H9 (cell line): ENCODE results near the gene CLPTM1L. TPM values are rescaled to one million over a fixed set of nuclear protein-coding genes. Genes with fewer than 3 reads are reported as not detected.

Experiments used
- DNase-seq: peaks from one replicate; pipeline ENCODE4 v3.0.0-alpha.2; 2017
- H2AFZ ChIP-seq: one replicate; pipeline ENCODE4 v1.6.1; 2013; ENCODE audit warnings: mild to moderate bottlenecking, low read length, control low read depth, moderate library complexity
- H2AK5ac ChIP-seq: 2 replicates; pipeline ENCODE4 v1.6.1; 2013; ENCODE audit warnings: low read length, control low read depth, mixed read lengths; ENCODE audit not compliant: insufficient read length
- H2BK120ac ChIP-seq: one replicate; pipeline ENCODE4 v1.6.1; 2013; ENCODE audit warnings: low read depth, mild to moderate bottlenecking, low read length, control low read depth, inconsistent platforms; ENCODE audit not compliant: poor library complexity, severe bottlenecking
- H2BK12ac ChIP-seq: 2 replicates; pipeline ENCODE4 v1.6.1; 2013; ENCODE audit warnings: low read length, control low read depth, mixed read lengths, low read depth; ENCODE audit not compliant: insufficient read length
- H2BK15ac ChIP-seq: 2 replicates; pipeline ENCODE4 v1.6.1; 2013; ENCODE audit warnings: low read depth, low read length, control low read depth
- H2BK20ac ChIP-seq: one replicate; pipeline ENCODE4 v1.6.1; 2013; ENCODE audit warnings: low read depth, mild to moderate bottlenecking, low read length, control low read depth, inconsistent platforms; ENCODE audit not compliant: poor library complexity, severe bottlenecking
- H2BK5ac ChIP-seq: 2 replicates; pipeline ENCODE4 v1.6.1; 2013; ENCODE audit warnings: low read length, control low read depth, mixed read lengths; ENCODE audit not compliant: insufficient read length
- H3K14ac ChIP-seq: 2 replicates; pipeline ENCODE4 v1.6.1; 2013; ENCODE audit warnings: low read length, control low read depth; ENCODE audit not compliant: insufficient read depth
- H3K18ac ChIP-seq: 2 replicates; pipeline ENCODE4 v1.6.1; 2013; ENCODE audit warnings: low read depth, mild to moderate bottlenecking, mixed read lengths, low read length, control low read depth; ENCODE audit not compliant: insufficient read length
- H3K23ac ChIP-seq: 2 replicates; pipeline ENCODE4 v1.6.1; 2013; ENCODE audit warnings: low read length, control low read depth, mixed read lengths, low read depth; ENCODE audit not compliant: insufficient read length
- H3K23me2 ChIP-seq: 2 replicates; pipeline ENCODE4 v1.6.1; 2013; ENCODE audit warnings: low read depth, mild to moderate bottlenecking, mixed read lengths, low read length, control low read depth; ENCODE audit not compliant: insufficient read length, poor library complexity, severe bottlenecking
- H3K27ac ChIP-seq: 2 replicates; pipeline ENCODE4 v1.5.1; 2013; ENCODE audit warnings: low read length, control low read depth, mixed read lengths, low read depth; ENCODE audit not compliant: insufficient read length
- H3K27me3 ChIP-seq: 2 replicates; pipeline ENCODE4 v1.6.1; 2013; ENCODE audit warnings: low read length, control low read depth, inconsistent platforms; ENCODE audit not compliant: insufficient read depth
- H3K4ac ChIP-seq: 2 replicates; pipeline ENCODE4 v1.6.1; 2013; ENCODE audit warnings: low read depth, mild to moderate bottlenecking, control low read depth, inconsistent platforms, low read length, moderate library complexity
- H3K4me1 ChIP-seq: 2 replicates; pipeline ENCODE4 v1.6.1; 2013; ENCODE audit warnings: low read length, control low read depth, inconsistent platforms; ENCODE audit not compliant: insufficient read depth
- H3K4me2 ChIP-seq: 2 replicates; pipeline ENCODE4 v1.6.1; 2013; ENCODE audit warnings: low read length, control low read depth, mixed read lengths; ENCODE audit not compliant: insufficient read length, insufficient read depth
- H3K56ac ChIP-seq: 2 replicates; pipeline ENCODE4 v1.6.1; 2013; ENCODE audit warnings: low read depth, mild to moderate bottlenecking, mixed read lengths, low read length, control low read depth; ENCODE audit not compliant: insufficient read length
- H3K79me1 ChIP-seq: 2 replicates; pipeline ENCODE4 v1.6.1; 2013; ENCODE audit warnings: low read depth, mild to moderate bottlenecking, moderate library complexity, low read length, control low read depth, inconsistent platforms; ENCODE audit not compliant: insufficient read depth, poor library complexity, severe bottlenecking
- H3K79me2 ChIP-seq: 2 replicates; pipeline ENCODE4 v1.6.1; 2013; ENCODE audit warnings: low read length, control low read depth, inconsistent platforms; ENCODE audit not compliant: insufficient read depth
- H3K9ac ChIP-seq: 2 replicates; pipeline ENCODE4 v1.6.1; 2013; ENCODE audit warnings: low read length, control low read depth, mixed read lengths; ENCODE audit not compliant: insufficient read length; ENCODE audit errors: extremely low read depth
- H3K9me3 ChIP-seq: one replicate; pipeline ENCODE4 v1.6.1; 2013; ENCODE audit warnings: low read depth, low read length, inconsistent platforms; ENCODE audit not compliant: control insufficient read depth
- H3T11ph ChIP-seq: one replicate; pipeline ENCODE4 v1.6.1; 2013; ENCODE audit warnings: mild to moderate bottlenecking, low read length, control low read depth, inconsistent platforms
- H4K20me1 ChIP-seq: one replicate; pipeline ENCODE4 v1.6.1; 2013; ENCODE audit not compliant: control insufficient read depth, insufficient read length, insufficient read depth
- H4K5ac ChIP-seq: 2 replicates; pipeline ENCODE4 v1.6.1; 2013; ENCODE audit warnings: low read depth, mild to moderate bottlenecking, mixed read lengths, low read length, control low read depth; ENCODE audit not compliant: insufficient read length
- H4K8ac ChIP-seq: replicated peaks from 2 replicates; pipeline ENCODE4 v1.6.1; 2013; ENCODE audit warnings: low read length, control low read depth, mixed read lengths, low read depth; ENCODE audit not compliant: insufficient read length
- H4K91ac ChIP-seq: 2 replicates; pipeline ENCODE4 v1.6.1; 2013; ENCODE audit warnings: low read depth, mild to moderate bottlenecking, moderate library complexity, mixed read lengths, low read length, control low read depth; ENCODE audit not compliant: insufficient read length
- H3K27ac Mint-ChIP-seq, 3 experiments: 2 replicates in 2 of 3; 3 replicates in 1 of 3; pipeline ENCODE4 v1.8.0; 2020 to 2021; ENCODE audit warnings: mixed read lengths in 3 of 3, mild to moderate bottlenecking in 1 of 3, moderate library complexity in 1 of 3
- H3K27me3 Mint-ChIP-seq: 2 replicates; pipeline ENCODE4 v1.8.0; 2021; ENCODE audit warnings: low read depth, mild to moderate bottlenecking, moderate library complexity, mixed read lengths
- H3K36me3 Mint-ChIP-seq, 3 experiments: 2 replicates in 2 of 3; 3 replicates in 1 of 3; pipeline ENCODE4 v1.8.0; 2020 to 2021; ENCODE audit warnings: low read depth in 3 of 3, mixed read lengths in 3 of 3; ENCODE audit not compliant: insufficient read depth in 1 of 3
- H3K4me1 Mint-ChIP-seq, 2 experiments: 2 replicates each; pipeline ENCODE4 v1.8.0; 2020; ENCODE audit warnings: mixed read lengths in 2 of 2
- H3K4me3 Mint-ChIP-seq, 2 experiments: 2 replicates in 1 of 2; 3 replicates in 1 of 2; pipeline ENCODE4 v1.8.0; 2020 to 2021; ENCODE audit warnings: mild to moderate bottlenecking in 2 of 2, mixed read lengths in 2 of 2, moderate library complexity in 1 of 2
- H3K9me3 Mint-ChIP-seq, 2 experiments: 2 replicates in 1 of 2; 3 replicates in 1 of 2; pipeline ENCODE4 v1.8.0; 2020; ENCODE audit warnings: mild to moderate bottlenecking in 2 of 2, mixed read lengths in 2 of 2, moderate library complexity in 1 of 2
- CTCF ChIP-seq: fragments of 200-600 bp; sonication (generic); conservative IDR thresholded peaks from 3 replicates; pipeline ENCODE4 v1.8.0; 2021; ENCODE audit warnings: antibody characterized with exemption, mild to moderate bottlenecking
- WGBS: extraction: QIAGEN DNeasy Blood & Tissue Kit; methylation state at CpG from one replicate; pipeline ENCODE4 v1.1.7; 2013; ENCODE audit warnings: missing lambda C conversion rate, low lambda C conversion rate, mixed read lengths; ENCODE audit not compliant: insufficient read length; ENCODE audit errors: extremely low coverage; 5-methylcytosine and 5-hydroxymethylcytosine counted together
- total RNA-seq: library from RNA; stranded (reverse); gene quantifications from 2 replicates; pipeline ENCODE4 v1.2.1, GENCODE V29; 2021

CLPTM1L gene
- total RNA-seq, 1 experiment from 2014 or later = 108 TPM

GRCh38 chr5:1277331-1277730 is 67.6 kb downstream of the CLPTM1L start:
- Mint-ChIP-seq H3K4me3 (no peak overlapping the region), H3K27ac (no peak overlapping the region), H3K27me3 (no peaks in the 10 kb centered on the region), H3K36me3 (peaks cover 17 to 18% (median 17%) of the 10 kb centered on the region in 3 experiments), H3K4me1 (no peaks in the 10 kb centered on the region), H3K9me3 (no peaks in the 10 kb centered on the region; a peak in 1 of 5 replicates)
- no peak overlapping the region for H2AFZ ChIP-seq
- H3K9ac ChIP-seq = no peak overlapping the region
- H3K27me3 ChIP-seq = no peaks in the 10 kb centered on the region
- H3K4me1 ChIP-seq = no peaks in the 10 kb centered on the region
- no peak overlapping the region for H3K23ac ChIP-seq
- no peak overlapping the region for H2BK12ac ChIP-seq
- no peak overlapping the region for H2BK120ac ChIP-seq
- no peak overlapping the region for H2BK20ac ChIP-seq
- DNase-seq = no peak
- H4K91ac ChIP-seq = no peak overlapping the region
- H3K14ac ChIP-seq = no peak overlapping the region
- H3K23me2 ChIP-seq = no peaks in the 10 kb centered on the region
- no peak overlapping the region for H2BK5ac ChIP-seq
- H3K4ac ChIP-seq = no peak overlapping the region
- no peak overlapping the region for H3K18ac ChIP-seq
- no peak overlapping the region for H2AK5ac ChIP-seq
- H3T11ph ChIP-seq = no peak overlapping the region
- H4K8ac ChIP-seq = no peak overlapping the region
- no peaks in the 10 kb centered on the region for H3K79me1 ChIP-seq
- no peak for TF ChIP-seq CTCF
- no peak overlapping the region for H2BK15ac ChIP-seq
- H4K5ac ChIP-seq = no peak overlapping the region
- H4K20me1 ChIP-seq = peaks cover 4% of the 10 kb centered on the region
- no CpG with 5 or more reads among the region's 21 CpGs for WGBS
- H3K4me2 ChIP-seq = no peak overlapping the region
- H3K9me3 ChIP-seq = no peaks in the 10 kb centered on the region
- no peak overlapping the region for H3K56ac ChIP-seq
- no peak overlapping the region for H3K27ac ChIP-seq
- H3K79me2 ChIP-seq = peaks cover 2% of the 10 kb centered on the region; the same call in 1 of the 2 replicates
